ENCODE data around the gene NUP155. TPM values are rescaled to one million over a fixed set of nuclear protein-coding genes. Genes with fewer than 3 reads are reported as not detected.

The NUP155 gene
- 14.3 and 23.0 TPM in 2 replicates for total RNA-seq (ENCODE audit: low replicate concordance)

DNA sequence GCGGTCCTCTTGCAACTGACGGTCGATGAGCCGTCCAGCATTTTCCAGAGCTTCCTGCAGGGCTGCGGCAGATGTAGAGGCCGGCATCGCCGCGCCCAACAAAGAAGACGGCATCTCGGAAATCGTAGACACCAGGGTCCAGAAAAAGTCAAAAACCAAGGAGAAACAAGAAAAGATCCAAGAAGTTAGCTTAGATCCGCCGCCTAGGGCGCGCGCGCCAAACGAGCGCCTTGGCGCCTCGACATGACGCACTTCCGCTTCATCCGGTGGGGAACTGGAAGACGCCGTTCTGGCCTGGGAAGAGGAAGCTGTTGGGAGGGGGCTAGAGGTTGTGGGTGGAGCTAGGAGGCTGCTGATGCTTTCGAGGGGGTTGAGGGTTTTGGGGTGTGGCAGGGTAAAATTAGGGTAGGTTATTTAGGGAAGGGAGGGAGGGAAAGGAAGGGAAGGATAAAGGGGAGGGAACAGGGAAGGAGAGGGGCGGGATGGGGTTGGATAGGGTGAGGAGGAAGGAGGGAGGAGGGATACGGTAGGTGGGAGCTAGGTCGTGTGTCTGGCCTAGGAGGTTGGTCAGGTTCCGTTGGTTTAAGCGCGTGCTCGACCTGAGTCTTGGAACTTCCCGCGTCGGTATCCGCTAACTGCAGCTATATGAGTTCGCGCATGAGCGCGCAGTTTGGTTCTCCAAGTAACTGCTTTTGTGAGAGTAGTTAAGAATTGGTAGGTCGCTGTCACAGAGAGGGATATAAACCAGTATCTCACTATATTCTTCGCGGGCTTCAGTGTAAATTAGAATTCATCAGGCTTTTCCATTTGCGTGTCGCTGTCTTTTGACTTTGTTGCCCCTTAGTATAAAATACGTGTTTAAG lies at the start of gene NUP155:
Gene NUP155, minus strand, starts transcription at position 243 of the 863 bp plus-strand sequence. Its CDS starts 129 bp downstream, at position 114.

DNA sequence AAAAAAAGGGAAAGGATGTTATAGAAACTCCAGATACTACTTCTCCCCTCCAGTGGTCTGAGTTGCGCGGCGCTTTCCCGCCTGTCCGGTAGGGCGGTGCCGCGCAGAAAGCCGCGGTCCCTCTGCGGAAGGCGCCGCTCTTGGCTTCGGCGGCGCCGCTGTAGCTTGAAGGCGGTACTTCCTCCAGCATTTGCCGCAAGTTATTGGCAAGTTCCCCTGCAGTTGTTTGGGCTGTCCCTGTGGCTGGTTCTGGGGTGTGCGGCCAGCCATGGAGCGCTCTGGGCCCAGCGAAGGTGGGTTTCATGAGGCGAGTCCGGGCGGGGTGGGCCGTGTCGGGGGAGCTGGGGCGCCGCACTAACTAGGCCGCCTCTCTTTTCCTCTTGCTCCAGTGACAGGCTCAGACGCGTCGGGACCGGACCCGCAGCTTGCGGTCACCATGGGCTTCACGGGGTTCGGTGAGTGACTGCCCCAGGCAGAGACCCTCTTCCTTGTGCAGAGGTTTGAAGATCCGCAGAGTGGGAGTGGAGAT lies 8.3 kb upstream of the NUP155 start, which contains the start of gene WDR70:
Gene WDR70, plus strand, starts transcription at position 219 of the 529 bp plus-strand sequence. Its CDS starts 50 bp downstream, at position 269.

DNA sequence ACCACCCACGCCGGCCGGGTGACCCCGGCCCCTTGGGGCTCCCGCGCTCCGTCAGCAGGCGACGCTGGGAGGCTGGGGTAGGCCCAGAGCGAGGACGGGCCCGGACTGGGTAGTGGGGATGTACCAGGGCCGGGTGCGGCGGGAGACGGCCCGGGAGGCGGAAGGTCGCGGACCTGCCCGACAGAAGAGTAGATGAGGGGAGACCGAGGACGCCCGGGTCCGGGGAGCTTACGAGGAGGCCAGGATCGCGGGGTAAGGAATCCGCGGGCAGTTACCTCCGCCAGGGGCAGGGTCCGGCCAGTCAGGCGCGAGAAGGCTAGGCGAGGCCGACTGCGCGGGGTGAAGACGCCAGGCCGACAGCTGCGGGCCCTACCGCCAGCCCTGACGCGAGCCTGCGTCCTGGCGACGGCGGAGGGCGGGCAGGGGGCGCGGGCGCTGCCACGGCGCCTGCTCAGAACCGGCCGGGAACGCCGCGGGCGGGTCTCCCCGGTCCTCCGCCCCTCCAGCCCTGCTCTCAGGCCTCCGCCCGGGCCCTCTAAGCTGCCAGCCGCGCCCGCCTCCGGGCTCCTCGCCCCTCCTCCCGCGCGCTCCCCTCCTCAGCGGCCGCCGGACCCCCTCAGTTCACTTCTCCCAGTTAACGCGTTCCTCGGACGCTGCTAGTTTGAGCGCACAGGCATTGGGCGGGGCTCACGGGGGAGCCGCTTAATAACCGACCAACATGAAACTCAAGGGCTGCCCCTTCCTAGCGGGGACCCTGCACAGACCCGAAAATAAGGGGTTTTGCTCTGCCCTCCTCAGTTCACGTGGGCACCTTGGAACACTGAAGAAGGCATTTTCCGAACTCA lies 121.7 kb downstream of the NUP155 start, which contains the start of gene CPLANE1:
Gene CPLANE1, minus strand, starts transcription at position 407 of the 845 bp plus-strand sequence. CDS start 1,678 bp downstream, outside the sequence.

Other genes starting within 250 kb of the NUP155 start
- gene CPLANE1, start 121.7 kb downstream of the NUP155 start, total RNA-seq (ENCODE audit: low replicate concordance): 9.9 and 12.4 TPM in 2 replicates
- gene WDR70, start 8.2 kb upstream of the NUP155 start, total RNA-seq (ENCODE audit: low replicate concordance): 25.9 and 26.9 TPM in 2 replicates

Data from smooth muscle cell of the coronary artery (primary cell).